K562 (cell line): ENCODE results near the gene EMILIN1. TPM values are rescaled to one million over a fixed set of nuclear protein-coding genes. Genes with fewer than 3 reads are reported as not detected.

Source experiments
- ATAC-seq: fragments of 200-7000 bp; cut with Tn5 transposase; 3 replicates; pipeline ENCODE4 v1.9.1; 2020; ENCODE audit warnings: moderate library complexity
- BruUV-seq: library from RNA; stranded (reverse); fragments of 400-500 nt; replicated peaks from 2 replicates; lab custom pipeline; 2021; lab: Mats Ljungman, UMichigan
- CTCF ChIA-PET: fragments of 300-600 bp; formaldehyde crosslinking; extraction: SDS; loops from one replicate; lab custom pipeline; 2021; ENCODE audit warnings: low intra/inter-chr PET ratio; lab: Yijun Ruan, JAX
- POLR2A ChIA-PET: fragments of 300-600, 350-650 bp; sonication (Branson Sonifier 250); formaldehyde crosslinking; extraction: SDS; loops from one replicate; lab custom pipeline; 2021; ENCODE audit warnings: antibody characterized with exemption, inconsistent platforms; lab: Yijun Ruan, JAX
- DNase-seq, 4 experiments: peaks; one replicate each; pipeline versions ENCODE4 v3.0.0 to v3.0.0-alpha.2; 2011 to 2018; ENCODE audit warnings: low spot score in 3 of 4, mixed read lengths in 3 of 4; ENCODE audit errors: extremely low read depth in 1 of 4
- FAIRE-seq: peaks from 2 replicates; lab custom pipeline; 2011; peaks lifted over from hg19 to GRCh38; lab: Jason Lieb, UNC
- H2AFZ ChIP-seq: 2 replicates; pipeline ENCODE4 v1.6.0; 2011; ENCODE audit warnings: low read depth, low read length, control low read depth, inconsistent platforms
- H3K27ac ChIP-seq: fragments of 200-600 bp; 3 replicates; pipeline ENCODE4 v1.8.0; 2011; ENCODE audit warnings: low read depth, mild to moderate bottlenecking, control low read depth, inconsistent platforms, low read length, moderate library complexity, mixed read lengths; ENCODE audit errors: extremely low read depth
- H3K27me3 ChIP-seq, 2 experiments: fragments of 300-600 bp in 1 of 2; 2 replicates in 1 of 2; 3 replicates in 1 of 2; pipeline versions ENCODE4 v1.6.0 to v1.8.0; 2011; ENCODE audit warnings: inconsistent platforms in 2 of 2, low read length in 2 of 2, mild to moderate bottlenecking in 1 of 2, mixed read lengths in 1 of 2, moderate library complexity in 1 of 2; ENCODE audit not compliant: control insufficient read depth in 2 of 2, insufficient read depth in 2 of 2
- H3K36me3 ChIP-seq: fragments of 300-600 bp; 3 replicates; pipeline ENCODE4 v1.8.0; 2011; ENCODE audit warnings: mild to moderate bottlenecking, low read length, inconsistent platforms; ENCODE audit not compliant: control insufficient read depth, insufficient read depth
- H3K4me1 ChIP-seq, 2 experiments: fragments of 200-600 bp in 1 of 2; replicated peaks in 1 of 2; 2 replicates in 1 of 2; 3 replicates in 1 of 2; pipeline versions ENCODE4 v1.5.1 to v1.8.0; 2011; ENCODE audit warnings: inconsistent platforms in 2 of 2, low read length in 2 of 2, mild to moderate bottlenecking in 1 of 2, mixed read lengths in 1 of 2, moderate library complexity in 1 of 2; ENCODE audit not compliant: control insufficient read depth in 2 of 2, insufficient read depth in 2 of 2
- H3K4me2 ChIP-seq: 2 replicates; pipeline ENCODE4 v1.6.1; 2011; ENCODE audit warnings: low read length, control low read depth, inconsistent platforms, mixed read lengths; ENCODE audit not compliant: insufficient read depth
- H3K4me3 ChIP-seq: fragments of 200-600 bp; sonication (generic), shearing (Covaris generic); 2 replicates; pipeline ENCODE4 v1.5.1; 2016; ENCODE audit warnings: control low read depth, inconsistent platforms
- H3K79me2 ChIP-seq: fragments of 200-600 bp; 3 replicates; pipeline ENCODE4 v1.8.0; 2011; ENCODE audit warnings: low read length, inconsistent platforms; ENCODE audit not compliant: control insufficient read depth, insufficient read depth
- H3K9ac ChIP-seq, 2 experiments: 2 replicates each; pipeline versions ENCODE4 v1.6.0 to v1.6.1; 2011; ENCODE audit warnings: low read depth in 2 of 2, low read length in 2 of 2, control low read depth in 1 of 2, inconsistent platforms in 1 of 2, mild to moderate bottlenecking in 1 of 2, mixed read lengths in 1 of 2; ENCODE audit not compliant: insufficient read depth in 1 of 2
- H3K9me1 ChIP-seq: one replicate; pipeline ENCODE4 v1.6.0; 2011; ENCODE audit warnings: inconsistent platforms, mild to moderate bottlenecking, low read length, moderate library complexity; ENCODE audit not compliant: control insufficient read depth, insufficient read depth
- H3K9me3 ChIP-seq: replicated peaks from 2 replicates; pipeline ENCODE4 v1.5.1; 2011; ENCODE audit warnings: low read depth, low read length, inconsistent platforms; ENCODE audit not compliant: control insufficient read depth, insufficient read depth
- H4K20me1 ChIP-seq: replicated peaks from 2 replicates; pipeline ENCODE4 v1.6.1; 2011; ENCODE audit warnings: low read length, inconsistent platforms, mixed read lengths; ENCODE audit not compliant: control insufficient read depth, insufficient read depth
- CBFB ChIP-seq: sonication (generic); formaldehyde crosslinking; IDR thresholded peaks from 2 replicates; pipeline ENCODE4 v1.4.0; 2020; ENCODE audit warnings: mild to moderate bottlenecking, missing genetic modification reagents
- CHD1 ChIP-seq: fragments of 200-600 bp; sonication (generic); IDR thresholded peaks from one replicate; pipeline ENCODE4 v1.6.1; 2012; ENCODE audit warnings: mild to moderate bottlenecking, moderate library complexity, low read length, inconsistent platforms
- HEY1 ChIP-seq: fragments of 250-450 bp; sonication (Bioruptor Pico); IDR thresholded peaks from 2 replicates; pipeline ENCODE4 v1.5.0; 2020; ENCODE audit warnings: mild to moderate bottlenecking, moderate library complexity, borderline replicate concordance
- HNRNPH1 ChIP-seq: fragments of 200-400 bp; formaldehyde crosslinking; optimal IDR thresholded peaks from 2 replicates; pipeline ENCODE3; 2017; ENCODE audit warnings: low read depth, mild to moderate bottlenecking, low read length, moderate library complexity
- MEF2A ChIP-seq: IDR thresholded peaks from 2 replicates; pipeline ENCODE4 v1.6.1; 2011; ENCODE audit warnings: low read depth, mild to moderate bottlenecking, low read length, moderate library complexity; ENCODE audit not compliant: control insufficient read depth
- NCOR1 ChIP-seq: fragments of 450-650 bp; IDR thresholded peaks from 2 replicates; pipeline ENCODE4 v1.6.1; 2016; ENCODE audit warnings: mild to moderate bottlenecking, moderate library complexity
- NR2C1 ChIP-seq, 2 experiments: fragments of 450-650 bp; IDR thresholded peaks; 2 replicates each; pipeline ENCODE4 v1.6.1; 2017; ENCODE audit warnings: mild to moderate bottlenecking in 2 of 2, antibody characterized with exemption in 1 of 2, inconsistent platforms in 1 of 2, missing compliant biosample characterization in 1 of 2, missing genetic modification characterization in 1 of 2
- POLR2AphosphoS5 ChIP-seq: IDR thresholded peaks from 2 replicates; pipeline ENCODE4 v1.6.1; 2011; ENCODE audit warnings: mild to moderate bottlenecking, low read depth, low read length, moderate library complexity; ENCODE audit not compliant: control insufficient read depth, insufficient read depth
- SAFB ChIP-seq: fragments of 200-400 bp; formaldehyde crosslinking; IDR thresholded peaks from 2 replicates; pipeline ENCODE4 v1.6.1; 2017; ENCODE audit warnings: low read depth, low read length, borderline replicate concordance
- SPI1 ChIP-seq: IDR thresholded peaks from 2 replicates; pipeline ENCODE4 v1.6.1; 2011; ENCODE audit warnings: low read depth, low read length, control low read depth, borderline replicate concordance
- TAF7 ChIP-seq: fragments of 450-650 bp; IDR thresholded peaks from 2 replicates; pipeline ENCODE4 v1.6.1; 2016; ENCODE audit warnings: missing genetic modification characterization, missing compliant biosample characterization
- TAF9B ChIP-seq: fragments of 450-650 bp; IDR thresholded peaks from 2 replicates; pipeline ENCODE4 v1.6.1; 2018; ENCODE audit warnings: mild to moderate bottlenecking; ENCODE audit not compliant: partially characterized antibody
- TCF7L2 ChIP-seq: fragments of 150-350 bp; IDR thresholded peaks from 2 replicates; pipeline ENCODE4 v1.6.1; 2016; ENCODE audit warnings: low read depth, mild to moderate bottlenecking, low read length, moderate library complexity
- TSC22D4 ChIP-seq: fragments of 450-650 bp; IDR thresholded peaks from 2 replicates; pipeline ENCODE4 v1.6.1; 2016; ENCODE audit warnings: missing genetic modification characterization, missing biosample characterization, control low read depth
- ZNF212 ChIP-seq: fragments of 450-650 bp; formaldehyde crosslinking; IDR thresholded peaks from 2 replicates; pipeline ENCODE4 v1.4.0; 2020; ENCODE audit warnings: mild to moderate bottlenecking
- ZNF274 ChIP-seq: IDR thresholded peaks from 2 replicates; pipeline ENCODE4 v1.6.1; 2011; ENCODE audit warnings: low read depth, mild to moderate bottlenecking, low read length, moderate library complexity, borderline replicate concordance
- WGBS: fragments of 100-300 bp; shearing (Covaris generic); methylation state at CpG from one replicate; pipeline ENCODE4 v1.1.6; 2016; ENCODE audit warnings: low coverage, mixed read lengths; ENCODE audit not compliant: insufficient coverage; ENCODE audit errors: missing lambda C conversion rate; 5-methylcytosine and 5-hydroxymethylcytosine counted together
- in situ Hi-C: fragments of 300-500 bp; cut with MboI; formaldehyde crosslinking; loops from 4 replicates; pipeline ENCODE4 v1.15.0; 2018; ENCODE audit warnings: inconsistent platforms, mixed read lengths
- intact Hi-C: fragments of 100-400 bp; cut with micrococcal nuclease; formaldehyde crosslinking; loops from 2 replicates; pipeline ENCODE4 v1.14.2; 2022
- polyA plus RNA-seq, 8 experiments: library from polyadenylated mRNA; depleted of rRNA in 4 of 8; stranded (reverse) in 5 of 8; unstranded in 3 of 8; fragments of >200 nt; fragmentation: Nextera tagmentation in 2 of 8; fragmentation: Illumina TruSeq in 1 of 8; extraction: Ambion mirVana in 2 of 8; extraction: Trizol in 1 of 8; gene quantifications; 2 replicates each; pipeline versions ENCODE4 v1.2.1 to v1.2.3, GENCODE V29; 2011 to 2014; ENCODE audit warnings: inconsistent platforms in 1 of 8, missing spikeins in 1 of 8
- total RNA-seq, 7 experiments: library from RNA; depleted of rRNA in 6 of 7; stranded (reverse); fragments of >200 nt in 6 of 7; fragmentation: Illumina TruSeq in 2 of 7; extraction: Trizol in 2 of 7; gene quantifications; 2 replicates each; pipeline versions ENCODE4 v1.2.1 to v1.2.3, GENCODE V29; 2011 to 2021; ENCODE audit warnings: low replicate concordance in 1 of 7
- TF ChIP-seq, protein P1 (sequence below): fragments of 200-800 bp; sonication (Bioruptor generic); IDR thresholded peaks from 2 replicates; pipeline ENCODE4 v1.6.1; 2017; ENCODE audit warnings: missing genetic modification characterization, missing compliant biosample characterization

EMILIN1 gene
- total and polyA plus RNA-seq, 9 of the 15 experiments (the other 6 are each of a cell fraction or from before 2014, with no cell fraction given) = 0.04 to 2.7 (median 0.54) TPM; not detected in 2

DNA sequence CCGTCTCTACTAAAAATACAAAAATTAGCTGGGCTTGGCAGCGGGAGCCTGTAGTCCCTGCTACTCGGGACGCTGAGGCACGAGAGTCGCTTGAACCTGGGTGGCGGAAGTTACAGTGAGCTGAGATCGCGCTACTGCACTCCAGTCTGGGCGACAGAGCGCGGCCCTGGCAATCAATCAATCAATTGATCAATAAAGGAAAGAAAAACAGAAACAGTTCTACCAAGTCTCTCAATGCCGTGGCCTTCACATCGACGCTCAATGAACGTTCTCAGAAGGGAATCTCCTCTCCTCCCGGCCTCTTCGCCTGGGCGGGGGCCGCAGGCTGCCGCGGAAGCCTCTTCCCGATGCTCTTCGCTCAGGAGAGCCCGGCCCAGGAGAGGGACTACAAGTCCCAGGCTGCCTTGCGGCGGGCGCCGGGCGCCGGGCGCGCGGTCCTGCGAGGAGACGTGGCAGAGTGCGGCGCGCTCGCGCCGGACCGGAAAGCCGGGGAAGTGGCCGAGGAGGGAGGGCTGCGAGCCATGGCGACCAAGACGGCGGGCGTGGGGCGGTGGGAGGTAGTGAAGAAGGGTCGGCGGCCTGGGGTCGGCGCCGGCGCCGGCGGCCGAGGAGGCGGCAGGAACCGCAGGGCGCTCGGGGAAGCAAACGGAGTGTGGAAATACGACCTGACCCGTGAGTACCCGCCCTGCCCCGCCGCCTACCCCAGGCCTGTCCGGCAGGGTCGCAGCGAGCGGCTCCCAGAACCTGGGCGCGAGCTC lies 45.7 kb upstream of the EMILIN1 start, which contains the start of gene TMEM214 (continued):
- TF ChIP-seq ZNF212 (CRISPR knock-in tag) (no peak), HEY1 (no peak), POLR2AphosphoS5 (peak; percentile 65; the same call in 1 of the 2 replicates)
- TF ChIP-seq, protein P1, sequence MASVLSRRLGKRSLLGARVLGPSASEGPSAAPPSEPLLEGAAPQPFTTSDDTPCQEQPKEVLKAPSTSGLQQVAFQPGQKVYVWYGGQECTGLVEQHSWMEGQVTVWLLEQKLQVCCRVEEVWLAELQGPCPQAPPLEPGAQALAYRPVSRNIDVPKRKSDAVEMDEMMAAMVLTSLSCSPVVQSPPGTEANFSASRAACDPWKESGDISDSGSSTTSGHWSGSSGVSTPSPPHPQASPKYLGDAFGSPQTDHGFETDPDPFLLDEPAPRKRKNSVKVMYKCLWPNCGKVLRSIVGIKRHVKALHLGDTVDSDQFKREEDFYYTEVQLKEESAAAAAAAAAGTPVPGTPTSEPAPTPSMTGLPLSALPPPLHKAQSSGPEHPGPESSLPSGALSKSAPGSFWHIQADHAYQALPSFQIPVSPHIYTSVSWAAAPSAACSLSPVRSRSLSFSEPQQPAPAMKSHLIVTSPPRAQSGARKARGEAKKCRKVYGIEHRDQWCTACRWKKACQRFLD (CRISPR knock-in tag) = peak; percentile 87; the same call in 1 of the 2 replicates

DNA sequence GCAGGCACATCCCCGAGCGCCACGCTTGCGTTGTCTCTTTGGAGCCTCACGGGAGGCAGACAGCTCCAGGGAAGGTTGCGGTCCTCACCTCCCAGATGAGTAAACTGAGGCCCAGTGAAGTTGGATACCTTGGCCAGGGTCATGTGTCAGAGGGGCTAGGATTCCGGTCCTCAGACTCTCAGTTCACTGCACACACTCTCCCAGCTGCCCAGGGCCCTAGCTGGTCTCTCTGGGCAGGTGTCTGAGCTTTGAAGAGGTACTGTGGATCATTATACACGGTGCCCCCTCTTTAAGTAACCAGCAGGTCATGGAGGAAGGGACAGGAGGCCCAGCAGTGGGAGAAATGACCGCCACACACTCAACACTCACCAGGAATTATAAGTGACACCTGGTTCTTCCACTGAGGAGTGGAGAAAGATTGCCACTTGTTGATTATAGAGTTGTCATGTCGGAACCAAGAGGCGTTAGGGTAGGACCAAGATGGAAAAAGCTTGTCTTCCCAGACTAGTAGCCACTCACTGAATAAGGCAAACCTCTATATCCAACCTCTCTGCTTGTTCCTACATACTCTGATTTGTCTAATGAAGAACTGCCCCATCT lies 45.1 kb upstream of the EMILIN1 start:
- Histone ChIP-seq H3K9ac (peak overlapping the region; percentile 99 to 100), H3K9me1 (peaks cover 6% of the 10 kb centered on the region), H3K4me2 (peak overlapping the region; percentile 89), H3K9me3 (no peaks in the 10 kb centered on the region), H3K27me3 (no peaks in the 10 kb centered on the region), H3K4me3 (peak overlapping the region; percentile 97), H3K79me2 (peaks cover 47% of the 10 kb centered on the region), H4K20me1 (no peaks in the 10 kb centered on the region), H3K4me1 (peaks cover 11 to 19% of the 10 kb centered on the region in 2 experiments; a peak in 4 of 5 replicates), H3K36me3 (peaks cover 67% of the 10 kb centered on the region), H3K27ac (peak overlapping the region; percentile 89), H2AFZ (peak overlapping the region; percentile 73)
- TSS peak; percentile 75 for BruUV-seq
- ChIA-PET CTCF (no interaction called here), POLR2A (interaction anchor here (0.6 to 5.3 kb wide), 11 partner anchors 10 to 680 kb away, joined by 3 to 54 read pairs (median 3); partner anchors contain the start of gene AGBL5)
- WGBS = 1% methylated on average over 11 of the region's 11 CpGs
- in situ Hi-C loops = no loop called here
- DNase-seq (no peak), ATAC-seq (peak; percentile 8), FAIRE-seq (no peak)
- intact Hi-C loops = loop anchor here (2.0 kb wide), 1 partner anchor 17 kb away; the partner anchor contains the start of gene AGBL5
- TF ChIP-seq TCF7L2 (no peak), TAF7 (tag) (no peak), NCOR1 (no peak), NR2C1 (IDR thresholded peaks at IDR 0.05) (no peak), NR2C1 (tag; IDR thresholded peaks at IDR 0.05) (no peak), TAF9B (no peak), CBFB (CRISPR knock-in tag) (0 out of 2 replicates have a peak, but pooled peaks have one; percentile 57), TSC22D4 (tag) (no peak), ZNF274 (no peak), SAFB (no peak), HNRNPH1 (no peak), CHD1 (peak; percentile 92), MEF2A (no peak), SPI1 (no peak)
